ENCODE measurements around the gene GALNT9.

DNA sequence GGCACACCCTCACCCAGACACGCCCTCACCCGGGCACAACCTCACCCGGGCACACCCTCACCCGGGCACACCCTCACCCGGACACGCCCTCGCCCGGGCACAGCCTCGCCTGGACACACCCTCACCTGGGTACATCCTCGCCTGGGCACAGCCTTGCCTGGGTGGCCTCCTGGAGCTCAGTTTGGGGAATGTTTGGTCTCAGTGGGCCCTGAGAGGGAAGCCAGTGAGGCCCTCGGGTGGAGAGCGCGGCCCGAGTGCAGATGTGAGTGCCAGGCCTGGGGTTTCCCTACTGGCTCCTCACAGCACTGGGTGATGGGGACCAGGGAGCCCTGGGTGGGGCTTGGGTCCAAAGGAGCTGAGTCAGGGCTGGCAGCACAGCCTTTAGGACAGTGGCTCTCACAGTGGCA, 23.8 kb downstream of the GALNT9 start:
- TF ChIP-seq, protein P1, sequence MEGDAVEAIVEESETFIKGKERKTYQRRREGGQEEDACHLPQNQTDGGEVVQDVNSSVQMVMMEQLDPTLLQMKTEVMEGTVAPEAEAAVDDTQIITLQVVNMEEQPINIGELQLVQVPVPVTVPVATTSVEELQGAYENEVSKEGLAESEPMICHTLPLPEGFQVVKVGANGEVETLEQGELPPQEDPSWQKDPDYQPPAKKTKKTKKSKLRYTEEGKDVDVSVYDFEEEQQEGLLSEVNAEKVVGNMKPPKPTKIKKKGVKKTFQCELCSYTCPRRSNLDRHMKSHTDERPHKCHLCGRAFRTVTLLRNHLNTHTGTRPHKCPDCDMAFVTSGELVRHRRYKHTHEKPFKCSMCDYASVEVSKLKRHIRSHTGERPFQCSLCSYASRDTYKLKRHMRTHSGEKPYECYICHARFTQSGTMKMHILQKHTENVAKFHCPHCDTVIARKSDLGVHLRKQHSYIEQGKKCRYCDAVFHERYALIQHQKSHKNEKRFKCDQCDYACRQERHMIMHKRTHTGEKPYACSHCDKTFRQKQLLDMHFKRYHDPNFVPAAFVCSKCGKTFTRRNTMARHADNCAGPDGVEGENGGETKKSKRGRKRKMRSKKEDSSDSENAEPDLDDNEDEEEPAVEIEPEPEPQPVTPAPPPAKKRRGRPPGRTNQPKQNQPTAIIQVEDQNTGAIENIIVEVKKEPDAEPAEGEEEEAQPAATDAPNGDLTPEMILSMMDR (conservative IDR thresholded peaks at IDR 0.05 in 1 of 2, IDR thresholded peaks at IDR 0.05 in 1 of 2; ENCODE audit: low read depth in 1 of 2, low read length in 2 of 2), result no peak
- TF ChIP-seq EZH2 (IDR thresholded peaks at IDR 0.05; ENCODE audit: low read length, missing control alignments), result no peak
